Neuron (in vitro differentiated cells): ENCODE data around the gene PSMD7.
"Not testable (repeated sequence)": the region's sequence is repeated elsewhere in the genome, so short reads cannot be mapped to it uniquely, and the experiment has no call there.

ENCODE experiments used
- H2AFZ ChIP-seq: one replicate; pipeline ENCODE4 v1.6.1; 2013; ENCODE audit warnings: low read depth, mild to moderate bottlenecking, inconsistent platforms, low read length, moderate library complexity
- H3K27me3 ChIP-seq: one replicate; pipeline ENCODE4 v1.6.1; 2013; ENCODE audit warnings: low read length; ENCODE audit not compliant: insufficient read depth
- H3K36me3 ChIP-seq: one replicate; pipeline ENCODE4 v1.6.1; 2013; ENCODE audit warnings: low read length; ENCODE audit not compliant: insufficient read depth
- H3K4me1 ChIP-seq: one replicate; pipeline ENCODE4 v1.6.1; 2013; ENCODE audit warnings: low read length; ENCODE audit not compliant: insufficient read depth
- H3K4me3 ChIP-seq: 2 replicates; pipeline ENCODE4 v1.5.1; 2013; ENCODE audit warnings: mild to moderate bottlenecking, low read length, moderate library complexity
- H3K9me3 ChIP-seq: one replicate; pipeline ENCODE4 v1.6.1; 2013; ENCODE audit warnings: low read length

The PSMD7 gene

GRCh38 chr16:74332469-74332868, 35.9 kb downstream of the PSMD7 start:
- H3K27me3 ChIP-seq, H3K4me3 ChIP-seq, H2AFZ ChIP-seq, H3K4me1 ChIP-seq, H3K9me3 ChIP-seq: not testable (repeated sequence)
- peaks cover 30% of the 10 kb centered on the region for H3K36me3 ChIP-seq

- peaks cover 22% of the 10 kb centered on the region for H3K36me3 ChIP-seq
- not testable (repeated sequence) for H3K27me3 ChIP-seq, H3K4me3 ChIP-seq, H3K9me3 ChIP-seq, H2AFZ ChIP-seq, H3K4me1 ChIP-seq
Measured at GRCh38 chr16:74337506-74337905, 40.9 kb downstream of the PSMD7 start.

- not testable (repeated sequence) for H3K9me3 ChIP-seq, H2AFZ ChIP-seq, H3K4me1 ChIP-seq, H3K4me3 ChIP-seq, H3K27me3 ChIP-seq
- H3K36me3 ChIP-seq: peaks cover 22% of the 10 kb centered on the region
Measured at GRCh38 chr16:74339226-74339625, 42.6 kb downstream of the PSMD7 start.

- not testable (repeated sequence) for H3K9me3 ChIP-seq, H3K27me3 ChIP-seq, H2AFZ ChIP-seq, H3K4me3 ChIP-seq, H3K4me1 ChIP-seq
- peaks cover 26% of the 10 kb centered on the region for H3K36me3 ChIP-seq
Measured at GRCh38 chr16:74353038-74353437, 56.4 kb downstream of the PSMD7 start.
